NCI-H2196 treated with DMSO at 0.1 percent for 48 hours (cell line): Measurements from ENCODE around the gene XYLT1.

Experiments
- DNase-seq: peaks from one replicate; lab custom pipeline; 2025; ENCODE audit not compliant: unreplicated experiment; lab: John Stamatoyannopoulos, UW

The XYLT1 gene

GRCh38 chr16:17362183-17362582 lies 108.6 kb downstream of the XYLT1 start:
- no peak for DNase-seq

DNA sequence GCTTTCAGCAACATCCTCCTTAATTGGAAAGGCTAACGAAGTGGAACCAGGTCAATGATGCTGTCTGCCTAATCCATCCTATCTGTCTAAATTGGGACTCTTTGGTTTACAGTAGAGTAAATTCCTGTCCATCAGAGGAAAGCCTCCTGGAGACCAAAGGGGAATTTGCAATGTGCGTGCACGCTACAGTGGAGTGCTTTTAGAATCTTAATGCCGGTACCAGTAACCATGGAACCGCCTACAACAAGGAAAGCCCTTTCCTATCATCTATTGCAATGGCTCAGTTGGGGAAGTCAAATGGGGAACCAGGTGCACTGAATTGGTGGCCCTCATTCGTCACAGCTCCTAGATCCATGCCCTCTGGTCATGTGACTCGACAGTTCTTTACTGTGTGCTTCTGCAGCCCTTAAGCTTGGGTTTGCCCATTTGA lies 110.1 kb downstream of the XYLT1 start:
- no peak for DNase-seq

DNA sequence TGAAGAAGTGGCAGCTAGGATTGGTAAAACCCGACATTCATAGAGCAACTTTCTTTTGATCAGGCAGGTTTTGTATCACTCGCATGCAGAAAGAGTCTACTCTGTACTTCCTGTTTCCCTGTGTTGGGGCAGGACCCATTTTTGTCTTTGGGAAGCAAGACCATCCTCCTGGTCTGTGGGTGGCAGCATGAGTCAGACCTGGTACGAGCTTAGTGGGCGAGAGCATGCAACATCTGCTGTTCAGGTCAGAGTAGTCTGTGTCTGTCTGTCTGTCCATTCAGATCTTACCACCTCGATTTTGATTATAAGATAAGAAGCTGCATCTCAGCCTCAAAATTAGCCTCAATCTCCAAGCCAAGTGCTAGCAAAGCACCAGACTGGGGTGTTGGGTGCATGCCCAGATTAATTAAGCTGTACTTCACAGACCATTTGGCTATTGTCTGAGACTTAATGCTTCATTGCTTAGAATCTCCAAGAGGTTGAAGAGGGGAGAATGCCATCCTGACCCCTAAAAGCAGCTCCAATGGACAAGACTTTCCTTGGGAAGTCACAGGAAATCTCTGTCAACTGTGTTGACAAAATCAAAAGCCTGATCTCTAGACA lies 110.9 kb downstream of the XYLT1 start:
- DNase-seq = peak; percentile 59

DNA sequence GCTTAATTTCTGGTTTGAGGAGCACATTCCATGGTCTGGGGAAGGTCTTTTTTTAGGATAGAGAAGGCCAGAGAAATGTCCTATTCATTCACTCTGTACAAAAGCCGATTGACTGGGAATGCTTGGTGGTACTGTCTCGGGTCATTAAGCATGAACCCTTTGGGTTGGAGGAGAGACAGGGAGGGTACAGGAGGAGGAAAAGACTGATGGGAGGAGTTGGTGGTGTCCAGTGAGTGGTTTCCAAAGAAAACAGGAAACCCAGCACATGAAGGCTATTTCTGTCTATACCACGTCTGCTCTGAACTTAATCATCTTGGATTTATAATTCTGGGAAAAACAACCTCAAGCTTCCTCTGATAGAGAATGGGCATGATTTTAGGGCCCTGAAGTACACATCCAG lies 111.9 kb downstream of the XYLT1 start:
- DNase-seq = no peak

DNA sequence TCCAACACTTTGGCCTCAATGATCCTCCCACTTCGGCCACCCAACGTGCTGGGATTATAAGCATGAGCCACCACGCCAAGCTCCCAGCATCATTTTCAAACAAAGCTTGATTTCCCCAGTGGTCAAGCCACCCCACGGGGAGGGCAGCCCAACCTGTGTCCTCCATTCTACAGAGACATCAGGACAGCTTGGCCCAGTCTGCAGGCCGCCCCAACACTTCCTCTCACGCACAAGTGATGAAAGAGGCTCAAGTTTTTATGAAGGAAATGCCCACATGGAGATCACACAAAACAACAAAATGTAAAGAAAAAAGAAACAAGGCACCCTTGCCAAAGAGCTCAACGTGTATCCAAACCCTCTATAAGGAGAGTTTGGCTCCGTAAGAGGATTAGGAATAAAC lies 112.4 kb downstream of the XYLT1 start:
- DNase-seq = no peak

GRCh38 chr16:17357307-17358062 lies 113.3 kb downstream of the XYLT1 start:
- DNase-seq = no peak

DNA sequence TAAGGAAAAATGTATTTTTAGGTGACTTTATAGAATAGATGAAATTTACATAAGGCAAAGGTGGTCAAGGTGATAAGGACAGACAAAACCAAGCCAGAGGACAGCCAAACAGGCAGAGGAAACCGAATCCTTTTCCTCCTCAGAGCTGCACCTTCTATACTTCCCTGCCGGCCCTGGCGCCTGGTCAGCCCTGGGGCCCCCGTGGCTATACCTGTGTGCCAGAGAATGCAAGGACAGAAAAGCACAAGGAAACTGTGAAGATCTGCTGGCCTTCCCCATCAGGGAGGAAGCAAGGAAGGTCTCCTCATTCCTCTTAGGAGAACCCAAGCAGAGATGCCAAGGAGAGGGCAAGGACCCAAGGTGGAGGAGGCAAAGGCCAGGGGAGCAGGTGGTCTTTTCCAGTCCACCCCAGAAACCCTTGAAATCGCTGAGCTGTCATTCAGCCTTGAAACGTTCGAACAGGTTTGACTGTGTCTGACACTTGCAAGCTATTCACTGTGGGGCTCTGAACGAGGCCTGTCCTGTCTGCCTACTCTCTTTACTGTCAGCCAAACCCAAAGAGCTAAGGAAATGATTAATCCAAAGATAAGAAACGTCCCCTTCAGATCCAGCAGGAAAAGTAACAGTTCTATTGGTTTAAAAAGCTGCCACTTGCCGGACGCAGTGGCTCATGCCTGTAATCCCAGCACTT lies 114.4 kb downstream of the XYLT1 start:
- no peak for DNase-seq

GRCh38 chr16:17354685-17355084 lies 116.1 kb downstream of the XYLT1 start:
- DNase-seq = no peak

GRCh38 chr16:17354141-17354601 lies 116.6 kb downstream of the XYLT1 start:
- no peak for DNase-seq

DNA sequence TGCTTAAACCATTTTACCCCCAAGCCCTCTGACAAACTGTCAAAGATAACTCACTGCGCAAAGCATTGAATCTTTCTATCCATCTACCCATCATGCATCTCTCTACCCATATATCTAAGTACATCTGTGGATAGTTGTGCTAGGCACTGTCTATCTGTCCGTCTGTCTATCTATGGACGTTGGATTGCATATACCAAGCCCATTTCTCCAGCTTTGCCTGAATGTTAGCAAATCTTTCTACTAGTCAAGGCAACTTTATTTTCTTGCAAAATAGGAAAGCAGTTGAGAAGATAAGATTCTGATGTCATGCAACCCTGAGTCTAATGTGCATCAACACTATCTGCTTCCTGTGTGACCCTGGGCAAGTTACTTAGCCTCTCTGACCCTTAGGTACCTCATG lies 117.2 kb downstream of the XYLT1 start:
- DNase-seq = no peak

DNA sequence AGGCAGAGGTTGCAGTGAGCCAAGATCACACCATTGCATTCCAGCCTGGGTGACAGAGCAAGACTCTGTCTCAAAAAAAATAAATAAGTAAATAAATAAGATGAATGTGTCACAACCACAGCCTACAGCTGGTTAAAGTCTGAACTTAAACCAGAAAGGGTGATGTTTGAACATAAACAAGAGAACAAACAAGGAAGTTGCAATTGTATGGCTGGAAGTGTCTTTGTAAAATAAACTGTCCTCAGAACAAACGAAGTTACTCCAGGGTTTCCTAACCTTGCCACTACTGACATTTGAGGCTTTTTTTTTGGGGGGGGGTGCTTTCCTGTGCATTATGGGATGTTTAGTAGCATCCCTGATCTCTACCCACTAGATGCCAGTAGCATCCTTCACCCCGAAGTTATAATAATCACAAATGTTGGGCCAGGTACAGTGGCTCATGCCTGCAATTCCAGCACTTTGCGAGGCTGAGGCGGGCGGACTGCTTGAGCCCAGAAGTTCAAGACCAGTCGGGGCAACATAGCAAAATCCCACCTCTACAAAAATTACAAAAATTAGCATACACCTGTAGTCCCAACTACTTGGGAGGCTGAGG lies 119.2 kb downstream of the XYLT1 start:
- DNase-seq = no peak

GRCh38 chr16:17350207-17350606 lies 120.6 kb downstream of the XYLT1 start:
- no peak for DNase-seq

GRCh38 chr16:17348826-17349225 lies 121.9 kb downstream of the XYLT1 start:
- no peak for DNase-seq

- no peak for DNase-seq
Measured at GRCh38 chr16:17348042-17348783, 122.5 kb downstream of the XYLT1 start.

DNA sequence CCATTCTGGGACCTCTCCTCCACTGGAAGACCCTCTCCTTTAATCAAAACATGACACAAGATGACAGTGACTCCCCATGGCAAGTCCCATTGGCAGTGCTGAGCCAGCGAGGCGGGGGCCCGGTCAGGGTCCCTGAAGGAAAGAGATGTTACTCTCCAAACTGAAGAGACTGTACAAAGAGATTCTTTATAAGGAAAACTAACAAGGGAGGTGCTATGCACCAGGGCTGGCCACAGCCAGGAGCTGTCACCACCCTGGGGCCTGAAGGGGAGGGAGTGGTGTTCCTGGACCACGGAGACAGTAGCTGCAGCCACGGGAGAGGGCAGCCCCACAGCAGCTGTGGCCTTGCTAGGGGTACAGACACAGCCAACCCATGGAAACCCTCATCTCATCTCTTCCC lies 123.1 kb downstream of the XYLT1 start:
- DNase-seq = no peak

GRCh38 chr16:17346621-17347569 lies 123.9 kb downstream of the XYLT1 start:
- no peak for DNase-seq

DNA sequence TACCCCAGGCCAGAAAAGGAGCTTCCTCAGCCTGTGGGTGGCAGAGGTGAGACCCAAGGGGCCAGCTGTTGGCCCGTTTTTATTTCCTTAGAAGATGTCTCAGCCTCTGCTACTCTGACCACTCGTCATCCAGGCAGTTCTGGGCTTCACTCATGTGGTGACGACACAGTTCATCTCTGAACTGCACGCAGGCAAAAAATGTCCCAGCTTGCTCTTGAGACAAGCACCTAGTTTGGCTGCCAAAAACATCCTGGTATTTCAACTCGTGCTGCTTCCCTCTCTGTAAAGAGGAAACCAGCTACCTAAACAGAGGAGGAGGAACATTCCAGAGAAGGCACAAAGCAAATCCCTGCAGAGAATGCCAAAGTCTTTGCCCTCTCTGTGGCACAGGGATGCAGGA lies 125.7 kb downstream of the XYLT1 start:
- DNase-seq = no peak

GRCh38 chr16:17343728-17344127 lies 127.0 kb downstream of the XYLT1 start:
- no peak for DNase-seq

DNA sequence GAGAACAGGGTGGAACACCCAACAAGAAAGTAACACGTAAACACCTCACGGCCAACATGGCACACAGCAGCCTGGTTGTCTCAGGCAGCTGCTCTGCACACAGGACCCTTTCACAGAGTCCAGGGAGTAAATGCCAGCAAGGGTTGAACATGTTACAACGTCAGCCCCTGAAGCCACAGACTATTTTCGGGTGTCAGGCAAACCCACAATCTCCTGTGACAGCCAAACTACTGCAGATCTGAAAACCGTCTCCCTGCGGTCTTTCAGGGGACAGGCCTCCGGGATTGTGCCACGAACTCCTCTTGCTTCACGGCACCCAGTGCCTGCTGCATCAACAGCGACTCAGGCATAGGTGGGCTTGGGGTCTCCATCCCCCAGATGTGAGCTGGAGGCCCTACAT lies 127.7 kb downstream of the XYLT1 start:
- no peak for DNase-seq

GRCh38 chr16:17342031-17342430 lies 128.7 kb downstream of the XYLT1 start:
- DNase-seq = no peak
